ENCODE measurements around the gene SLC39A7. TPM values are rescaled to one million over a fixed set of nuclear protein-coding genes. Genes with fewer than 3 reads are reported as not detected.

Gene SLC39A7
- total RNA-seq: 79.8 and 95.2 TPM in 2 replicates

GRCh38 chr6:33200219-33201146 lies at the start of gene SLC39A7, which contains the start of gene RXRB:
Gene SLC39A7 (plus strand): TSS chr6:33200867. CDS start chr6:33201246, 379 bp downstream.
Gene RXRB (minus strand): TSS chr6:33200665. CDS start chr6:33200476, 189 bp downstream.
- DNase-seq (ENCODE audit: low read depth in 2 of 2): peak; percentile 99 to 100

DNA sequence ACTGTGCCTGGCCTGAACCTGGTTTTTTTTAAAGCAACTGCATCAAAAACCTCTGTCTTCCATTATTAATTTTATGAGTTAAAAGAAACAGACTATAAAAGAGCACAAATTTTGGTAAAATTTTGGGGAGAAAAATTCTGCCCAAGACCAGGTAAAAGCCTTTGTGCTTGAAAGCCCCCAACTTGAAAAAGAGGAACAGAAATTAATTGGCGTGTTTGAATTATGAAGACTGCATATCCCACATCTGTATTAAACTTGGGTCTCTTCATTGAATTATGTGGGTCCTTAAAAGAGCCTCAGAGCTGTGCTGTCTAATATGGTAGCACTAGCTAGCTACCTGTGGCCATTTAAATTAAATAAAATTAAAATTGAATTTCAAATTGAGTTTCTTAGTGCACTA lies 49.6 kb upstream of the SLC39A7 start:
- DNase-seq (ENCODE audit: low read depth in 2 of 2): no peak

- DNase-seq (ENCODE audit: low read depth in 2 of 2): no peak
These were observed 46.3 kb upstream of the SLC39A7 start for GRCh38 chr6:33154349-33154748.

- no peak for DNase-seq (ENCODE audit: low read depth in 2 of 2)
These were observed 44.1 kb upstream of the SLC39A7 start for GRCh38 chr6:33156561-33156960.

- no peak for DNase-seq (ENCODE audit: low read depth in 2 of 2)
These were observed 43.7 kb upstream of the SLC39A7 start for GRCh38 chr6:33156964-33157363.

DNA sequence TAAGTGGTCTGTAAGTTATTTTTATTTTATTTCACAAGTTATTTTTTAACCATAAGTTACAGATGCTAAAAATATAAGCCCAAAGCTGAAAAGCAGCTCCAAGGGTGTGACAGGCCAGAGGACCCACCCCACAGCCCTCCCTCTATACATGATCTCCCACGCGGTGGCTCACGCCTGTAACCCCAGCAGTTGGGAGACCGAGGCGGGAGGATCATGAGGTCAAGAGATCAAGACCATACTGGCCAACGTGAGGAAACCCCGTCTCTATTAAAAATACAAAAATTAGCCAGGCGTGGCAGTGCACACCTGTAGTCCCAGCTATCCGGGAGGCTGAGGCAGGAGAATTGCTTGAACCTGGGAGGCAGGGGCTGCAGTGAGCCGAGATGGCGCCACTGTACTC lies 40.6 kb upstream of the SLC39A7 start:
- DNase-seq (ENCODE audit: low read depth in 2 of 2): no peak

DNA sequence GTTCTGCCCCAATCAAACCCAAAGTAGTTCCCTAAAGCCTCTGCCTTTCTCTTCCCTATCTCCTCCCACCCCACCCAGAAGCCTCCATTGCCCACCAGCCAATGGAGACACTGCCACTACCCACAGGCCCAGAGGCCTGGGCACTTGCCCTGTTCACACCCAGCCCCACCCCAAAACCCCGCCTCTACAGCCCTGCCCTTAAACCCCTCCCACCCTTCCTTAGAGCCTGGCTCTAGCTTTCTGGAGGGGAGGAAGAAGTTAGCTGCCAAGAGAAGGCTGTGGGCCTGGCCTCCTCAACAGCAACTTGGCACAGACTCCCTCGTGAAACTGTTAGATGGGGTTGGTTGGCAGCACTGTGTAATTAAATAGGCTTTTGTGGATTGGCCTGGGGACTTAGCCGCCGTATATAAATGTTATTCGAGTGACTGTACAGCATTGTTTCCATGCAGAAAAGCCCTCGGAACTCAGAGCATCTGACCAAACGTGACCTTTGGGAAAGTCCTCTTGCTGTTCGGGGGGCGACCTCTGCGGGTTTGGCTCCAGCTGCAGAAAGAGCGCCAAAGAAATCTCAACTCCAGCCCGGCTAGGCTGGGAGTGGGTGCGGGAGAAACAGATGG lies 39.8 kb upstream of the SLC39A7 start:
- no peak for DNase-seq (ENCODE audit: low read depth in 2 of 2)

GRCh38 chr6:33161354-33162331 lies 39.0 kb upstream of the SLC39A7 start:
- DNase-seq (ENCODE audit: low read depth in 2 of 2): peak; percentile 60 to 61

DNA sequence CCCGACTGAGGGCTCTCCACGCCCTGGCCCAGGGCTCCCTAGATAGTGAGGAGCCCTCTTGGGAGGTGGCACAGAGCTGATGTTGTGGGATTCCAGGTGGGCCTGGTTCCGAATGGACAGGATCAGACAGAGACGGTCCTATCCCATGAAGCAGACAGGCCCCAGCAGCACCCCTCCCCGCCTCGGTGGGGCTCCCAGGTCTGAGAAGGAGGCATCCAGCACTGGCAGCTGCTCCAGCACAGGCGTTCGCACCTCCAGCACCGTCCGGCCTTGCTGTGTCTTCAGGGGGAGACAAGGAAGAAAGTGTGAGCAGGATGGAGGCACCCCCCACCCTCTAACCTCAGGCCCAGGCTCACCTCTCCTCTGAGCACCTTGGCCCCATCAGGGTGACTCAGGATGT lies 37.1 kb upstream of the SLC39A7 start:
- no peak for DNase-seq (ENCODE audit: low read depth in 2 of 2)

DNA sequence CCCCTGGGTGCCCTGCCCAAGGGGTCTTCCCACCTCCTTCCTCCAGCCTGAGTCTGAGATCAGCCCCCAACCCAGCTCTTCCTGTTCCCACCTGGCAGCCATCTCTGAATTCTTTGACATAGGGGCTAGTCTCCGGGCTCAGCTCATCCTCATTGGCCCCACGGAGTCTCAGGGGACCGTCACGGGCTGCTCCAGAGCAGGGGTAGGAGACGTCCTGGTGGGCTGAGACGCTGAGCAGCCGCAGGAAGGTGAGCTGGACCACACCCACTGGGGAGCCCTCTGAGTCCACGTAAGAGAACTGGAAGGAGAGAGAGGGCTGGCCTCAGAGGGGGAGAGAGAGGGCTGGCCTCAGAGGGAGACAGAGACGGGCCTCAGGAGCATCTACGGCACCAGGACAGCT lies 36.5 kb upstream of the SLC39A7 start:
- no peak for DNase-seq (ENCODE audit: low read depth in 2 of 2)

DNA sequence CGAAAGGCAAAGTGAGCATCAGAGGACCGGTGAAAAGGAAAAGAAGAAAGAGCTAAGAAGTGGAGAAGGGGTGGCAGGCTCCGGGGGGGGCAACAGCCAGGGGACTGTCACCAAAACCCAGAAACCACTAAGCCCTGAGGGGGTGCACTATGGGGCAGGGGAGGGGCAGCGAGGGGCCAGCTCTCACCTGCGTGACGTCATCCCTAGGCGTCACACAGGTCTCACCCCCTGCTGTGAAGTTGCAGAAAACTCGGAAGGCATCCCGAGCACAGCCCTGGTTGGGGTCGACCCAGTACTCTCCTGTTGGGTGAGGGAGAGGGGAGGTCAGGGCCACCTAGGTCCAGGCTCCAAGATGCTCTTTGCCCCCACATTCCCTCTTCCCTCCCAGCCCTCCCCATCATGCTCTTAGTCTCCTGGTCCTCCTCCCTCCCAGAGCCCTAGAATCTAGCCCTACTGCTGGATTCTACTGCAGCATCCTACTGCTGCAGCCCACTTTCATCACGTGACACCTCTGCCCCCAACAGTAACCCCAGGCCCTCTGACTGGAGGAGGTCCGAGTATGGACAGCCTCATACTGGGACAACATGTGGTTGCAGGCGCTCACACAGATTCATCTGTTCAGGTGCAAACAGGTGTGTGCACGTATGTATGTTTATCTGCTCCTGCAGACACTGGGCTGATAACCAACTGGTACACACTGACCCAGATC lies 35.8 kb upstream of the SLC39A7 start:
- DNase-seq (ENCODE audit: low read depth in 2 of 2): no peak

- no peak for DNase-seq (ENCODE audit: low read depth in 2 of 2)
These were observed 34.9 kb upstream of the SLC39A7 start for GRCh38 chr6:33165581-33166258.

- DNase-seq (ENCODE audit: low read depth in 2 of 2): no peak
These were observed 34.3 kb upstream of the SLC39A7 start for GRCh38 chr6:33166363-33166762.

- DNase-seq (ENCODE audit: low read depth in 2 of 2): no peak
These were observed 33.9 kb upstream of the SLC39A7 start for GRCh38 chr6:33166811-33167210.

DNA sequence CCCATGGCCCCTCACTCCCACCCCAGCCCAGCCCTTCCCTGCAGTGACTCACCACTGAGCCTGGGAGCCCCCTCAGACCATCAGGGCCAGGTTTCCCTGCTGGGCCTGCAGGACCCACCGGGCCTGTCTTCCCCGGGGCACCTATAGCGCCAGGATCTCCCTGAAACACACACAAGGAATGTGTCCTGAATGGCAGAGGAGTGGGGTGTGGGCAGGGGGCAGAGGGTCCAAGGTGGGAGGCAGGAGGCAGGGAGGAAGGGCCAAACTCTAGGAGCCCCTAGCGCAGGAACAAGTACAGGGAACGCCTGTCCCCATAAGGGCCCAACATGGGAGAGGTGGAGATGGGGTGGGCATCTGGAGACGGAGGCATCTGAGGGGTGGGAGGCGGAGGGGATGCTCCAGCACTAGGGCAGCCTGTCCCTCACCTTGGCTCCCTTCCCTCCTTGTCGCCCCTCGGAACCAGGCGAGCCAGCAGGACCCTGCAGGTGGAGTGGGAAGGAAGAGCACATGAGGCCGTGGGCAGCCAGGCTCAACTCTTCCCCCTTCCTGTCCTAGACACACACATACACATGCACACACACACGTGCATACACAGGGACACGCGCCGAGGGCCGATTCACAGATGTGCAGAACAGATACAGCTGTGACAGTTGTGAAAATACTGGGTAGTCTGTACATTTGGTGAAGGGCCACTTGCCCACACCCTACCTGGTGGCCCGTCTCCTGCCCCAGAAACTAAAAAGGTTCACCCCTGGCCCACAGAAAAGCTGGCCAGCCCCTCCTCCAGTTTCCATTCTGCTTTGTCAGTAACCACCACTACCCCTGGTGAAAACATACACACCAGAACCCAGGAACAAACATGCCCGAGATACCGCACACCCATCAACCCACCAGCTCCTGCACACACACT lies 33.0 kb upstream of the SLC39A7 start:
- no peak for DNase-seq (ENCODE audit: low read depth in 2 of 2)

DNA sequence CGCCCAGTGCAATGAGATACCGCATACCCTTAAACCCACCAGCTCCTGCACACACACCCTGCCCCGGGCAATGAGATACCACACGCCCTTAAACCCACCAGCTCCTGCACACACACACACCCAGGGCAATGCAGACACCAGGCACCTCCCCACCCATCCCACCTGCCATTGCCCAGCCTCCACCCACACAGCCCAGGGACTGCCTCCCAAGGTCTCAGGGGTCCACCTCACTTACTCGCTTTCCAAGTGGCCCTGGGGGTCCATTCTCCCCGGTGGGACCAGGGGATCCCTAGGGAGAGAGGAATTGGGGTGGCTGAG lies 32.4 kb upstream of the SLC39A7 start:
- DNase-seq (ENCODE audit: low read depth in 2 of 2): no peak

DNA sequence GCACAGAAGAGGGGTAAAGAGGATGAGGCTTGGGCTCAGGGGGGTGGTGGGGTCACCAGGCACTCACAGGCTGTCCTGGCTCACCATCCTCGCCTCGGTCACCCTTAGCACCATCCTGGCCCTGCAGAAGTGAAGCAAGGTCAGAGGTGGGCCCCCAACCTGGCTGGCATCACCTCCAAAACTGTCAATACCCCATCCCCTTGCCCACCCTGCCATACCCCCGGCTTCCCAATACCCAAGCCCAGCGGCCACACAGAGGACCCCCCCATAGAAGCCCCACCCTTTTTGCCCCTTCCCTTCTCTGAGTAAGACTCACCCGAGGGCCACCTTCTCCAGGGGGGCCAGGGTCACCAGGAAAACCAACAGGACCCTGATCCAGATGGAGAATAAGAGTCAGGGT lies 32.0 kb upstream of the SLC39A7 start:
- no peak for DNase-seq (ENCODE audit: low read depth in 2 of 2)

GRCh38 chr6:33169291-33170175 lies 31.1 kb upstream of the SLC39A7 start:
- DNase-seq (ENCODE audit: low read depth in 2 of 2): no peak

Measured in lung microvascular endothelial cell (primary cell).